HG02885 (cell line): ENCODE results near the gene PLEKHG4.
A peak's percentile ranks its signal among the peaks of the same experiment; 100 is the strongest.

Source experiments
- ATAC-seq: cut with Tn5 transposase; IDR thresholded peaks from one replicate; pipeline ENCODE4 v1.9.1; 2021; ENCODE audit warnings: mild to moderate bottlenecking; ENCODE audit not compliant: unreplicated experiment, poor library complexity

Gene PLEKHG4, protein sequence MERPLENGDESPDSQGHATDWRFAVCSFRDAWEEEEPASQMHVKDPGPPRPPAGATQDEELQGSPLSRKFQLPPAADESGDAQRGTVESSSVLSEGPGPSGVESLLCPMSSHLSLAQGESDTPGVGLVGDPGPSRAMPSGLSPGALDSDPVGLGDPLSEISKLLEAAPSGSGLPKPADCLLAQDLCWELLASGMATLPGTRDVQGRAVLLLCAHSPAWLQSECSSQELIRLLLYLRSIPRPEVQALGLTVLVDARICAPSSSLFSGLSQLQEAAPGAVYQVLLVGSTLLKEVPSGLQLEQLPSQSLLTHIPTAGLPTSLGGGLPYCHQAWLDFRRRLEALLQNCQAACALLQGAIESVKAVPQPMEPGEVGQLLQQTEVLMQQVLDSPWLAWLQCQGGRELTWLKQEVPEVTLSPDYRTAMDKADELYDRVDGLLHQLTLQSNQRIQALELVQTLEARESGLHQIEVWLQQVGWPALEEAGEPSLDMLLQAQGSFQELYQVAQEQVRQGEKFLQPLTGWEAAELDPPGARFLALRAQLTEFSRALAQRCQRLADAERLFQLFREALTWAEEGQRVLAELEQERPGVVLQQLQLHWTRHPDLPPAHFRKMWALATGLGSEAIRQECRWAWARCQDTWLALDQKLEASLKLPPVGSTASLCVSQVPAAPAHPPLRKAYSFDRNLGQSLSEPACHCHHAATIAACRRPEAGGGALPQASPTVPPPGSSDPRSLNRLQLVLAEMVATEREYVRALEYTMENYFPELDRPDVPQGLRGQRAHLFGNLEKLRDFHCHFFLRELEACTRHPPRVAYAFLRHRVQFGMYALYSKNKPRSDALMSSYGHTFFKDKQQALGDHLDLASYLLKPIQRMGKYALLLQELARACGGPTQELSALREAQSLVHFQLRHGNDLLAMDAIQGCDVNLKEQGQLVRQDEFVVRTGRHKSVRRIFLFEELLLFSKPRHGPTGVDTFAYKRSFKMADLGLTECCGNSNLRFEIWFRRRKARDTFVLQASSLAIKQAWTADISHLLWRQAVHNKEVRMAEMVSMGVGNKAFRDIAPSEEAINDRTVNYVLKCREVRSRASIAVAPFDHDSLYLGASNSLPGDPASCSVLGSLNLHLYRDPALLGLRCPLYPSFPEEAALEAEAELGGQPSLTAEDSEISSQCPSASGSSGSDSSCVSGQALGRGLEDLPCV

DNA sequence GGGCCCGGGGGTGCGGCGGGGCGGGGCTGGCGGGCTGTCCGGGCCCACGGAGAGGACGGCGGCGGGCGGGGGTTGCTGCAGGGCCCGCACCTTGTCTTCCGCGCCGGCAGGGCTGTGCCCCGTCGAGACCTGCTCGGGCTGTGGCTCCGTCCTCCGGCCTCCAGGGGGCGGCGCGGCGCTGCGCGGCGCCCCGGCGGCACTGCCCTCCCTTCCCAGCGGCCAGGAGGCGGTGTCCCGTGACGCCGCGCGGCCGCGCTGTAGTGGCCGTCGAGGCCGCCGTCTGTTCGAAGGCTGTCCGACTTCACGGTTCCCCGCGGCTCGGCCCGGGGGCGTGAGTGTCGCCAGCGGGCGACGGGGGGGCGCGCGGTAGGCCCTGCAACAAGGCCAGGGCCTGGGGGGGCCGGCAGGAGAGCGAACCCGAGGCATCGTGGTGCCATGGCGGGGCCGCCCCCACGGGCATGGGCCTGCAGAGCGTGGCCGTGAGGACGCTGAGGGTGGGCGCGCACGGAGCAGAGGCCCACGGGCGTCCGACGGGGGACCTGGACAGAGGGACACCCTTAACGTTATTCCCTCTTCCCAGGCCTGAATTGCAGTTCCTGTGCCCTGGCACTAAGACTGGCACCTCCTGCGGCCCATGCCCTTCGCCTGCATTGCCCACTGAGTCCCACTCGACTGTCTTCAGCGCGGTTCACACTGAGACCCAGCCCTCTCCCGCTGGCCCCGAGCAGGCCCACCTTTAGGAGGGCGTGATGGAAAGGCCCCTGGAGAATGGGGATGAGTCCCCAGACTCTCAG is at the start of gene PLEKHG4:
TSS of gene PLEKHG4 (plus strand) at position 237 of the 794 bp plus-strand sequence. CDS start at position 750, 513 bp downstream.
- peak; percentile 84 for ATAC-seq

DNA sequence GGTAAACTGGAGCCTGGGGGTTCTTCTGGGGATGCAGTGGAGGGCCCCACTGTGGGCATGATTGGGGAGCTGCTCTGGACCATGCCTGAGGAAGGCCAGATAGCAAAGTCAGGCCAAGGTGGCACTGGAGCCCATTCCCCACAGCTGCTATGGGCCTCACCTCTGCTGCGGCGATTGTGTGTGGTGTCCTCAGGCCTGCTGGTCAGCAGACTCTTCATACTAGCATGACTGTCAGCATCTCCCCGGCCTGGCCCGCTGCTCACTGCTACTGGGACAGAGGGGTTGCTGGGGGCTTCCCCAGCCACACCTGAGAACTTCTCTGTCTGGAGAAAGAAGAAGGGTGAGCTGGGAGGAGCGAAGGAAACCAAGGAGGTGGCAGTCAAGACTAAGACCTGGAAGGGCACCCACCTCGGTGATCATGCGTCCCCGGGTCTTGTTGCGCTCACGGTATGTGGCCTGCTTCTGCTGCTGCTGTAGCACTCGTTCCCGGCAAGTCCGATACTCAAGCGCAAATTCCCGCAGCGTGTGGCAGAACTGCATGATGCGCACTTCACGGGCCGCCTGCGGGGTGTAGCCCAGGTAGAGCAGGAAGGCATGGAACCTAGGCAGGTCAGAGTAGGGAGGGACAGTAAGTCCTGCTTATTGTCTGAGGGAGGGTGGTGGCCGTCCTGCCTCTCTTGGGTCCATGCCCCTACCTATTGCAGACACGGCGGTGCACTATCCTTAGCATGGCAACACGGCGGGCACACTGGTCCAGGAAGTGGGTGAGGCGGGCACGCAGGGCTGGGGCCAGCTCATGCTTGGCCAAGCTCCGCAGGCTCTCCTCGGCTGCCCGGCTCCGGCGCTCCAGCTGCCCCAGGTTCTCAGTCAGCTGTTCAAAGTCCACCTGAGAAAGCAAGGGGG is 49.2 kb upstream of the PLEKHG4 start:
- ATAC-seq = no peak

DNA sequence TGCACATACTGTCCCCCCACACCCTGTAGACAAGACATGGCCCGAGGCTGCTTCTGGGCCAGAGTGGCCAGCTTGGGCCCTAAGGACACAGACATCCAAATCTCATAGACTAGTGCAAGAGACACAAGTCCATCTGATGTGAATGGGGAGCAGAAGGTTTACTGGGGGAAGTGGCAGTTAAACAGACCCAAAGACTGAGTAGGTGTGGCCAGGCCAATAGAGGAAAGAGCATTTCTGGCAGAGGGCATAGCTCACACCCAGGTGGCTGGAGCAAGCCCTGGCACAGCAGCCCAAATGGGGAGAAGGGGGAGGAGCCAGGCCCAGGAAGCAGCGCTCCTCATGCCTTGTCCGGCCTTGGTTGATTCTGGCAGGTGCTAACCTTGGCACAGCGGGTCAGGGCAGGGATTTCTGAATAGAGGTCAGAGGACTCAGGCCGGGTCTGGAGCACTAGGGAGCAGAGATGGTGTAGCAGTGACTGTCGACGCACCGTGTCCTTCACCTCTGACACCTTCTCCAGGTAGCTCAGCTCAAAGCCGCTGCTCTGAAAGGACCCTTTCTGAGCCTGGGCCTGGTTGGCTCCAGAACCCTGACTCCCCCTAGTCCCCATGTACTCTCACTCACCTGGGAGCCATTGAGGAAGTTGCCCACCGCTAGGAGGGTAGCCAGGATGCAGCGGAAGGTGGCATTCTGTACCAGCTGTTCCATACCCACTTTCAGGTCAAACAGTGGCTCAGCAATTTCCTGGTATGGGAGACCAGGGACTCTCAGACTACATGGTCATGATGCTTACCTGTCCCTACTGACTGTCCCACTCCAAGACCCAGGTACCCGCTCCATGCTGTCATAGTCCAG is 48.3 kb upstream of the PLEKHG4 start:
- ATAC-seq = no peak

DNA sequence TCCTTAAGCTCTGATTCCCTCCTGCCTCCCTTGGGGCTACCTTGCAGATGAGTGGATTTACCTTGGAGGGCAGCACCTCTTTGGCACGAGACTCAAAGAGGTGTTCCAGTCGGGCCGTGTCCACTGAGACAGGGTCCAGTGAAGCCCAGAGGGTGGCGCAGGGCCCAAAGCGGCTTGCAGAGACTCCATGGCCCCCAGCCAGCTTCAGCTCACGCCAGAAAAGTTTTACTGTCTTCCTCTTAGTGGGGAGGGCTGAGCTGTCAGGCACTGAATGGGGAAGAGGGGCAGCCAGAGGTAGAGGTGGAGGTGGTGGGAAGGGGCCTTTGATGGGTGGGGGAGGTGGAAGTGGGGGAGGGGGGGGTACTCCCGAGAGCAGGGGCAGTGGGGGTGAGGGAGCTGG is 45.7 kb upstream of the PLEKHG4 start:
- ATAC-seq = no peak

DNA sequence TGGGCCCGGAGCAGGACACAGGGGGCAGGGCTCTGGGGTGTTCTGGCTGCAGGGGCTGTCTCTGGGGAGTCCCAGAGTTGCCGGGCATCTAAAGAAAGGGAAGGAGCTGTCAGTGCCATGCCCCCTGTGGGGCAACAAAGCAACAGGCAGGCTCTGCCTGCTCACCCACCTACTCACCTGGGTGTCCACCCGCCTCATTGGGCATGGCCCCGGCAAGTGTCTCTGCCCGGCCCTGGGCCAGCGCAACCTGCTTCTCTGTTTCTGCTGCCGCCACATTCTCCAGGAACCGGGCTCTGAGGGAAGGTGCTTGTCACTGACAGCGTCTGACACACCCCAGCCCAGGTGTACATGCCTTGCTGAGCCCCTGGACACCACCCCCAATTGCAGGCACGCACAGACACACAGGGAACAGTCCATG is 45.1 kb upstream of the PLEKHG4 start:
- no peak for ATAC-seq

DNA sequence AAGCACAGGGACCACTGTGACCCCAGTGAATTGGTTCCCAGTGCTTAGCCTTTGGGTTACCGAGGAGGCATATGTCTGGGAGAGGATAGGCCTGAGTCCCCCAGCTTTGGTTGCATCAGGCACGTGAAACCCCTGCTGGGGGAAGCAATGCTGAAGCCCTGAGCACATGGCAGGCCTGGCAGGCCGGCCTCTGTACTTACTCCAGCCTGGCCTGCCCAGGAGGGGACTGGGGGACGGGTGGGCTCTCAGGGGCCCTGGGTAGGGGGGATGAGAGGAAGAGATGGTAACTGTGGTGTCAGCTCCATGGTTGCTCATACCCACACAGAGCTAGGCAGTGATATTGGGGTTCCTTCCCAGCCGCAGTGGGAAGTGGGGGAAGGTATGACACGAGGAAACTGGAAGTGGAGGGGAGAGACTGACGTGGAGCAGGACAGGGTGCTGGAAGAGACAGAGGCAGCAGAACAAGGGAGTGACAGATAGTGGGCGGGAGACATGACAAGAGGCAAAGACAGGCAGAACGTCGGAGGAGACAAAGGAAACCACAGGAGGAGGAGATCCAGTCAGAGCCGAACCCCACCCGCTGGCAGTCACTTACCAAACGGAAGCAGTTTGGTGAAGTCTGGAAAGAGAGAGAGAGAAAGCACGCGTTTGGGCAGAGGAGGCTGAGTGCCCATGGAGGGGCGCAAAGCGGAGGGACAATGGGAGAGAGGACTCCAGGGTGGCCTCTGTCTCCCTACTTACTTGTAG is 43.3 kb upstream of the PLEKHG4 start:
- no peak for ATAC-seq

DNA sequence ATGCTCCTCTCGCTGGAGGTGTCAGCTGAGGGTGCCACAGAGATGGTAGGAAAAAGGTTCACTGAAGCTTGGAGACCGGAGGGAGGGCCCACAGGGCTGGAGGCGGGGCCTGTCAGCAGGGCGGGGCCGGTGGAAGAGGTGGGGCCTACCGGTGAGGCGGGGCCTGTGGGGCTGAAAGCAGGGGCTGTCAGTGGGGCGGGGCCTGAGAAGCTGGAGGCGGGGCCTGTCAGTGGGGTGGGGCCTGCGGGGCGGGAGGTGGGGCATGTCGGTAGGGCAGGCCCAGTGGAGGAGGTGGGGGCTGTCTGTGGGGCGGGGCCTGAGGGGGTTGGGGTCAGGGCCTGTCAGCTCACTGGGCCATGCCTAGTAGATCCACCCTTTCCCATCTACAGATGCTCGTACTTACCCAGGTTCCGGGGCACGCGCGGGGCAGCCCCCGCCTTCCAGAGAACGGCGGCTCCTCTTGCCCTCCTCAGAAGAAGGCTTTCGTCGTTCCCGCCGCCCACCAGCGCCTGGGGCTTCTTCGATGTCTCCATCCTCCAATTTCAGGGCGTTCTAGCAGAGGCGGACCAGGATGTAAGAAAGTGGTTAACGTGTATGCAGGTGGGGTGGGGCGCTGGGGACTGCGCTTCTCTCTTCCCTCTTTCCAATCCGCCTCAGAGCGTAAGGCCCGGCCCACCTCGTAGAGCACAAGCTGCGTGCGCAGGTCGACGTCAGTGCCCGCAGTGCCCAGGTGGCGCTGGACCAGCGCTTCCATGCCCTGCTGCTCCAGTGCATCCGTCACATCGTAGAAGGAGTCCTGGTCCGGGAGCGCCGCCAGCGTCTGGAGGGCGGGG is 42.6 kb upstream of the PLEKHG4 start:
- no peak for ATAC-seq

DNA sequence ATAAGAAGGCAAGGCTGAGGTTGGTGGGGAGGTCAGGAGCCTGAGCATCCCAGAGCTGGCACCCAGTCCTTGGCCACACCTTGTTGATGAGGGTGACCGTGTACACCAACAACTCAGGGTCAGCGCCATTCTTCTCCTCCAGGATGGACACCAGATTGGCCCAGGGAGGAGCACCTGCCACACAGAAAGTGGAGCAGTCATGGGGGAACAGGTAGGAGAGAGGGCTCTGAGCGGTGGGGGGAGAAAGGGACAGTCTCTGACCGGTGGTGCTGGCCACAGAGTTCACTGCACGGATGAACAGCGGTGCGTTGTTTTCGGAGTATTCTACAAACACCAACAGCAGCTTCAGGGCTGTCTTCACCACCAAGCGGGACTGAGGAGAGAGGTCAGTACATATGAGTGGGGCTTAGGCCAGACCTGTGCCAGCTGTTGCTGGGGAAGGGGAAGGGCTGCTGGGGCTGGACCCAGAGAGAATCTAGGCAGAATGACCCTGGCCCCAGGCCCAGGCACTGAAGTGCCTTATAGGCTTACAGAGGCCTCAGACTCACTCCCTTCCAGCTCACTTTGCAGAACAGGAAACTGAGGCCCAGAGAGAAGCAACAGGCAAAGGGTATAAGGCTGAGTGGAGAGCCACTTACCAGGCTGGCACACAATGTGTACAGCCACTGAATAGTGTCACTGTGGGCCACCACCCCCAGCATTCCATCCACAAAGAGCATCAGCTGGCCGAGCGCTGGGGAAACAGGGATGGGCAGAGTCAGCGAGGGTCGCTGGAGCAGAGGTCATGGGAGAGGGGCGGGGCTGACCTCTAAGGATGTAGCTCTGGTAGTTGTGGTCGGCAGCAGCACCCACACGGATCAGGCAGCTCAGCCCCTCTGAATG is 41.7 kb upstream of the PLEKHG4 start:
- no peak for ATAC-seq

DNA sequence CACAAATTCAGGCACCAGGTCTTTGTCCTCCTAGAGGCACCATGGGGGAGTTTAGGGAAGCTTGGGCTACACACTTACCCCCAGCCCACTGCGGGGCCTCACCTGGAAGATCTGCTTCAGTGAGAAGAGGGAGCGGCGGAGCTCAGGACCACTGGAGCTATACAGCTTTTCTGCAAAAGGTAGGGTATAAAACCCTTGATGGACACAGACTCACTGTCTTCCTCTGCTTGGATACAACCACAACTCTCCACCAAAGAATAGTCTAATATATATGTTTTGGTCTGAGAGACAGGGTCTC is 41.1 kb upstream of the PLEKHG4 start:
- ATAC-seq = no peak

DNA sequence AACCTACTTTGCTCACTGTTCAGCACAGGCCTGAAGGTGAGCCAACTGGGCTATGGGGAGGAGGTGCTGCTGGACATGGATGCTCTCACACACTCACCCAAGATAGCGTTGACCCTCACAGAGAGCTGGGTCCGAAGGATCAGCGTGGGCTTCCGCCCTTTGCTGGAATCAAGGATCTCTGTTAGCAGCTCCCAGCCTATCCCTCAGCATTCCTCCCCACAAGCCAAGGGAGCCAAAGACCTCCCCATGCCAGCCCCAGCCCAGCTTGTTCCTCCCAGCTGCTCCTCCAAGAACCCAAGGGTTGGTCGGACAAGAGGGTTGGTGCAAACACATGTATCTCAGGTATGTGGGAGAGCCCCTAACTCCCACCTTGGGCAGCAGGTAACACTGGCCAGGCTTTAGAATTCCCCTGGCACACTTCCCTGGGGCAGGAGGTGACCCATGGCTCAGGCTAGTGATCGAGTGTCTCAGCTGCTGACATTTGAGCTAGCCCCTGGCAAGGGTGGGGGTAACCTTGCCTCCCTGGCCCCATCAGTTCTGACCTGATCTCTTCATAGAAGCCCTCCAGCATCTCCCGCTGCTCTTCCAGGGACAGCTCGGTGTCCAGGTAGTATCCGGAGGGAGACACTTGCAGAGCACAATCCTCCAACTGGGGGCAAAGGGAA is 40.4 kb upstream of the PLEKHG4 start:
- ATAC-seq = no peak

DNA sequence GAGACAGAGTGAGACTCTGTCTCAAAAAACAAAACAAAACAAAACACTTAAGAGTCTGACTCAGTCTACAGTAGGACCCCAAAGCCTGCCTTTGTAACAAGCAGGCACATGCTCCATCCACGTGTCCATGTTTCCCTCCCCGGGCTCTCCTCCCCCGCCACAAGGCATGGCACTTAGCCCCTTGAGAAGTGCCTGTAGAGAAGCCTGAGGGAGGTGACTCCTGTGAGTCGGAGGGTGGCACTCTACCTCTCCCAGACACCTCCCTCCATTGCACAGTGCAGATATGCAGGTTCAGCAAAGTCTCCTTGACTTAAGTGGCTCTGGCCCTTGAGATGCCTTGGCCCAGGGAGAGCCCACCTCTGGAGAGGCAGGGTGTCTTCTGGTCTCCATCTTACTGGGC is 38.8 kb upstream of the PLEKHG4 start:
- no peak for ATAC-seq

DNA sequence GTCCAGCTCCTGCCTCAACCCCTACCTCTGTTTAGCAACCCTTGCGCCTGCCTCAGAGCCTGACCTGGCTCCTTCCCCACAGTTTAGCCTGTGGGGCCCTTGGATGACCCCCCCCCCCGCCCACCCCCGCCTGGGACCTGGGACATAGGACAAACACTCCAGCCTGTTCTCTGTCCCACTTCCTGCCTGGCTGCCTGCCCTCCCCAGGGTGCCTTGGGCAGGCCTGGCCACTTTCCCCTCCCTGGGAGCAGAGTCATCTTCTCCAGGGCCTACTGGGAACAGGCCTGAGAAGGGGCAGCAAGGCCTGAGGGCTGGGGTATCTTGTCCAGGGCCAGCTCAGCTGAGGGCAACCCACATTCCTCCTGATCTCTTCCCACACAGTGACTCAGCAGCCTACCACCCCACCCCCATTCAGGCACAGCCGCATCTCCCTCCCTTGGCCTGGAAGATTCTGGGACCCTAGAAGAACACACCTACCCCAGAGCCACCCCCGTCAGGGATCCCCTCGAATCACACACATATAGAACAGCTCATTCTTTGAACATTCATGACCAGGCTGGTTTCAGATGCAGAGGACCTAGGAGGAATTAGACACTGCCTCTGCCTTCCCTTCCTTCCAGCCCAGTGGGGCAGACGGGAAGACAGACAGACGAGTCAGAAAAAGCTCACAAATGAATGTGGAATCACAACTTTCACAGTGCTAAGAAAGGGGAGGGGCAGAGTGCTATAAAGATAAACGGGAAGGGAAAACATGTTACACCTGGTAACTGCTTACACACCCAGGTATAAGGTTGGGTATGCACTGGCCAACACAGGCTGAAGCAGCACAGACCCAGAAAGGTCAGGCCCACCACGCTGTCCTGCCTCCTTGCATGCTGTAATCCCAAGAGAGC is 38.1 kb upstream of the PLEKHG4 start:
- ATAC-seq = no peak

DNA sequence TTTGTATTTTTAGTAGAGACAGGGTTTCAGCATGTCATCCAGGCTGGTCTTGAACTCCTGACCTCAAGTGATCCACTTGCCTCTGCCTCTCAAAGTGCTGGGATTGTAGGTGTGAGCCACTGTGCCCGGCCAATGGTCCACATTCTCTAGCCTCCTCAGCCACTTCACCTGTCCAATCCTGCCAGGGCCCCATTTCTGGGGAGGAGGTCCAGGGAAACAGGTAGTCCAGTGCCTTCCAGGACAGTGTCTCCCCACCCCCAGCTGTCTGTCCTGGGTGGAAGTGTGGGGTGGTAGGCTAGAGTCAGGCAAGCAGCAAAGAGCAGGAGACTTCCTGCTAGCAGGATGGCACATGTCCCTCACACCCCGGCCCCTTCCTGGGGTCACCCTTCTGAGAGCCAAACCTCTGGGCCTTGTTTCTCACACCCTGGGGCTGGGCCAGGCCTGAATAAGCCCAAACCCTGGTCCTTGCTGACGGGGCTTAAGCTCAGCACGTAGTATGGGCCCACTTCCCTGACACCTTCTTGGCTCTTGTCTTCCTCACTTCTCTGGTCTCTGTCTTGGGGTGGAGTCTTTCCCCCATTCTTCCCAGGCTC is 37.1 kb upstream of the PLEKHG4 start:
- no peak for ATAC-seq

DNA sequence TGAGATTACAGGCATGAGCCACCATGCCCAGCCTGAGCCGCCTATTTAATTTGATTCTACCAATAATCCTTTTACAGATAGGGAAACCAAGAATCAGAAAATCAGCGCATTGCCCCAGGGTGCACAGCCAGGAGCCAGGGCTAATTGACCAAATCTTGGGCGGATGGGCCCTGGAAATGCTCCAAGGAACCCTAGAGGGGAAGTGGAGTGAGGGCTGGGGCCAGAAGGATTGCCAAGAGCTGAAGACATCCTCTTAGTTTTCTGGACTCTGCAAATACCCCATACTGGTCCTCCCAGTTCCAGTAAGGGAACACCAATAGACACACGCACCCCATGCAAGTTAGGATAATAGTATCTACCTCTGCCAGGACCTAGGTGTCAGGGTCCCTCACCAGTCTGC is 35.9 kb upstream of the PLEKHG4 start:
- ATAC-seq = no peak
